SKM-1 (cell line): ENCODE measurements around the gene GOLGA6L10.
"Not testable (repeated sequence)": the region's sequence is repeated elsewhere in the genome, so short reads cannot be mapped to it uniquely, and the experiment has no call there.

Experiments used
- DNase-seq: peaks from one replicate; lab custom pipeline; 2025; ENCODE audit not compliant: unreplicated experiment; lab: John Stamatoyannopoulos, UW

Gene GOLGA6L10

GRCh38 chr15:82349375-82349774 is at the start of gene GOLGA6L10:
Gene GOLGA6L10 (minus strand): TSS chr15:82349475. CDS start chr15:82349375, 100 bp downstream.
- DNase-seq: not testable (repeated sequence)

GRCh38 chr15:82398785-82399184 is 49.5 kb upstream of the GOLGA6L10 start:
- DNase-seq: no peak

GRCh38 chr15:82397817-82398216 is 48.5 kb upstream of the GOLGA6L10 start:
- no peak for DNase-seq

GRCh38 chr15:82395788-82396187 is 46.5 kb upstream of the GOLGA6L10 start:
- DNase-seq: not testable (repeated sequence)

- no peak for DNase-seq
These were observed 44.4 kb upstream of the GOLGA6L10 start for GRCh38 chr15:82393671-82394070.

- DNase-seq: not testable (repeated sequence)
These were observed 42.8 kb upstream of the GOLGA6L10 start for GRCh38 chr15:82392077-82392476.

GRCh38 chr15:82390152-82390551 is 40.9 kb upstream of the GOLGA6L10 start:
- DNase-seq: not testable (repeated sequence)

- DNase-seq: not testable (repeated sequence)
These were observed 37.9 kb upstream of the GOLGA6L10 start for GRCh38 chr15:82387209-82387608.

- DNase-seq: not testable (repeated sequence)
These were observed 32.2 kb upstream of the GOLGA6L10 start for GRCh38 chr15:82381330-82381955.

GRCh38 chr15:82379552-82379951 is 30.3 kb upstream of the GOLGA6L10 start:
- DNase-seq: not testable (repeated sequence)

- not testable (repeated sequence) for DNase-seq
These were observed 24.4 kb upstream of the GOLGA6L10 start for GRCh38 chr15:82373661-82374060.

GRCh38 chr15:82371656-82372055 is 22.4 kb upstream of the GOLGA6L10 start:
- no peak for DNase-seq

- DNase-seq: not testable (repeated sequence)
These were observed 18.5 kb upstream of the GOLGA6L10 start for GRCh38 chr15:82367790-82368189.

GRCh38 chr15:82365692-82366323 is 16.5 kb upstream of the GOLGA6L10 start:
- DNase-seq: not testable (repeated sequence)

- DNase-seq: not testable (repeated sequence)
These were observed 15.3 kb upstream of the GOLGA6L10 start for GRCh38 chr15:82364548-82364947.

- not testable (repeated sequence) for DNase-seq
These were observed 13.5 kb upstream of the GOLGA6L10 start for GRCh38 chr15:82362790-82363189.

- not testable (repeated sequence) for DNase-seq
These were observed 11.3 kb upstream of the GOLGA6L10 start for GRCh38 chr15:82360618-82361017.

- DNase-seq: not testable (repeated sequence)
These were observed 5.8 kb upstream of the GOLGA6L10 start for GRCh38 chr15:82355055-82355454.

GRCh38 chr15:82354546-82354945 is 5.3 kb upstream of the GOLGA6L10 start:
- not testable (repeated sequence) for DNase-seq

GRCh38 chr15:82347645-82348044 is 1.6 kb downstream of the GOLGA6L10 start:
- DNase-seq: not testable (repeated sequence)

- not testable (repeated sequence) for DNase-seq
These were observed 4.1 kb downstream of the GOLGA6L10 start for GRCh38 chr15:82345176-82345575.

GRCh38 chr15:82344421-82344820 is 4.9 kb downstream of the GOLGA6L10 start:
- DNase-seq: not testable (repeated sequence)
